RPMI7951 (cell line): ENCODE data around the gene SHISA7. TPM values are rescaled to one million over a fixed set of nuclear protein-coding genes. Genes with fewer than 3 reads are reported as not detected.
"Not testable (repeated sequence)": the region's sequence is repeated elsewhere in the genome, so short reads cannot be mapped to it uniquely, and the experiment has no call there.

ENCODE experiments used
- DNase-seq: peaks from one replicate; pipeline ENCODE4 v3.0.0-alpha.2; 2012; ENCODE audit warnings: low read depth
- total RNA-seq: library from RNA; depleted of rRNA; stranded (reverse); fragments of >200 nt; shearing (Covaris generic); gene quantifications from 2 replicates; pipeline ENCODE4 v1.2.3, GENCODE V29; 2014

Gene SHISA7
- total RNA-seq, 1 experiment from 2014 or later: 0.12 TPM

DNA sequence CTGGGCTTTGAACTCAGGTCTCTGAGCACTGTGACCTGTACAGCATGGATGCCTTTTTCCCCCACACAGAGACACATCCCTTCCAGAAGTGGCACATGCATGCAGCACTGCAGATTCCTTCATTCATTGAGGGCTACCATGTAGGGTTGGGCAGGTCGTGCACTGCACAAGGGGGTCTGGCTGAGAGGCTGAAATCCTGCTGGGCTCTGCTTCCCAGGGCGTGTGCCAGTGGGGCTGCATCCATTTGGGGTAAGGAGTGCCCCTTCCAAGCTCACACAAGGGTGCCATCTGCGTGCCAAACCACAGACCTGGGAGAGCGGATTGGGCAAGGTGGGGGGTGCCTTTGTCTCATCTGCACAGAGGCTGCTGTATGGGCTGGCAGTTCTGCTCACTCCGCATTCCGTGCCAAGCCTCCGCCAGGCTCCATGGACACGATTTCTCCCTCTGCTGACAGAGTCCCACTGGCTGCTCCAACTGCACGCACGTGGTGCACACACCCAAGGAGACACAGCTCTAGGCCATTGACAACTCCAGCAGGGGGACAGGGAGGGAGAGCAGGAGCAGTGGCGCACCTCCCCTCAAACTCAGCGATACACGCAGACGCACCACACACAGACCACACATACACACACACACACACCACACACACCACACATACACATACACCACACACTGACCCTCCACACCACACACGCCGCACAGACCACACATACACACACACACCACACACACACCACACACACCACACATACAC lies 4.5 kb upstream of the SHISA7 start:
- peak; percentile 87 for DNase-seq

DNA sequence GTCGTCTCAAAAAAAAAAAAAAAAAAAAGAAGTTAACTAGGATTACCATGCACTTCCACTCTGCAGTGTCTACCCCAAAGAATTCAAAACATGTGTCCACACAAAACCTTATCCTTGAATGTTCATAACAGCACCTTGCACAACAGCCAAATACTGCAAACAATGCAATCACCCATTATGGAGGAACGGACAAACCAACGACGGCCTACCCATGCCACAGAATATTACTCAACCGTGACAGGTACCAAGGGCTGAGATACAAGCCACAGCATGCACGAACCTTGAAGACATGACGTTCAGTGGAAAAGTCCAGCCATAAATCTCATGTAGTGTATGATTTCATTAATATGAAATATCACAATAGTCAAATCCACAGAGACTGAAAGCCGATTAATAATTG lies 3.0 kb upstream of the SHISA7 start:
- no peak for DNase-seq

DNA sequence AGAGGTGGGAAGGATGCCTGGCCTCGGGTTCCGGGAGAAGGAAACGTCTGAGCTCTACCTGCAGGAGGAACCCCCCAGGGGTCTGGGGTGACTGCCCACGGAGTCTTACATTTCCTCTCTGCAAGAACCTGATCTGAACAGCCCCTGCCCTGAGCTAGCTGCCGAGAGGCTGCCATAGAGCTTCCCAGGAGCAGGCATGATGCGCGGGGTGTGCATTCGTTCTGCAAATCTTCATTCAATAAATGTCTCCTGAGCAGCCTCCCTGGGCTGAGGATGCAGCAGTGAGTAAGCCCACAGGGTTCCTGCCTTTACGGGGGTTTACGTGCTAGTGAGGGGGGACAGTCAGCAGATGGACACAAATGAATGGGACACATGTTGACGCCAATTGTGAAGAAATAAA lies 1.5 kb upstream of the SHISA7 start:
- DNase-seq: no peak

- DNase-seq: no peak
Observed at GRCh38 chr19:55443824-55444480, 852 bp upstream of the SHISA7 start.

- no peak for DNase-seq
Observed at GRCh38 chr19:55442372-55442961, 633 bp downstream of the SHISA7 start.

DNA sequence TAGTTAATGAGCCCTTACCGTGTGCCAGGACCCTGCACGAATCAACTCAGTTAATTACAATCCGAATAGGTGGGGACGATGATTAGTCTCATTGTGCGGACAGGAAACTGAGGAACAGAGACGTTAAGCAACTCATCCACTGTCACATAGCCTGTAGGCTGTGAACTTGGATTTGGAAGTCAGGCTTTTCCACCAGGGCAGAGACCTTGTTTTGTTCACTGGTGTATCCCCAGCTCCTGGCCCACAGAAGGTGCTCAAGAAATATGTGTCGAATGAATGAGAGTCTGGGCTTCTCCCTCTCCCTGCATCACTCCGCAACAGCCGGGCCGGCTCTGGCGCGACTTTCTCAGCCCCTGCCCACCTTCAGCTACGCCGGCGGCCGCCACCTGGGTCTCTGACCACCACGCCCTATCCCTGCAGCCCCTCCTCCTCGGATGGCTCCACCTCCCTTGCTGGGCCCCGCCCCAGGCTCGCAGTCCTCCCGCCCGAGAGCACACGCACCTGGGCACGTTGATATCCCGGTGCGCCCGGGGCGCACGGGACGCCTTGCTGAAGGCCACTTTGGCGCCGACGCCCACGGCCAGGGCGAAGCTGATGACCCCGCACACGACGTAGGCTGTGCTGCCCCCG lies 1.3 kb downstream of the SHISA7 start:
- no peak for DNase-seq

GRCh38 chr19:55441319-55441691 lies 1.8 kb downstream of the SHISA7 start:
- no peak for DNase-seq

DNA sequence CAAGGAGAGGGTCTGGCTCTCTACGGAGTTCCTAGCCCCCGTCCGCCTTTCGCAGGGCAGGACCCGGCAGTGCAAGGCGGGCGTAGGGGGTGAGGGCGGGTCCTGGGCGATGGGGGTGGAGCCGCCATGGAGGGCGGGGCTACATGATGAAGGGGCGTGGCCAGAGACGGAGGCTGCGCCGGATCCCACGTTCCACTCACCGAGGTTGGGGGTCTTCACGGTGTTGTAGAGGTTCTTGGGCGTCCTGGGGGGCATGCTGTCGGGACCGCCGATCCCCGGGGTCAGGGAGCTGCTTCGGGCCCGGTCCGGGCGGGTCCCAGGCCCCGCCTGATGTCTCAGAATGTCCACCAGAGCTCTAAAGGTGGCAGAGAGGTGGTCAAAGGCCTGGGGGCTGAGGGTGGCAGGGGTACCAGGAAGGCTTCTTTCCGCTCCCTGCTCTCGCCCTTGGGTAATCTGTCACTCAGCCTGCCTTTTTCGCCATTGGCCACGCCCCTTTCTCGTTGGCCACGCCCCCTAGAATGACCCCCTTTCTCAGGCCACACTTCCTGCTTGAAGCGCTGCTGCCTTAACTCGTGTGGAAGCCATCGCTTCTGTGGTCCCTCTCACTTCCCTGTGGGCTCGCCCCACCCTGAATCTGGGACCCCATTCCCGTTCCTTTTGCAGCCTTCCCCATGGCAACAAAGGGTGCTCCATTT lies 2.5 kb downstream of the SHISA7 start:
- no peak for DNase-seq

GRCh38 chr19:55439052-55439451 lies 4.0 kb downstream of the SHISA7 start:
- no peak for DNase-seq

GRCh38 chr19:55437410-55437809 lies 5.7 kb downstream of the SHISA7 start:
- DNase-seq: peak; percentile 71

DNA sequence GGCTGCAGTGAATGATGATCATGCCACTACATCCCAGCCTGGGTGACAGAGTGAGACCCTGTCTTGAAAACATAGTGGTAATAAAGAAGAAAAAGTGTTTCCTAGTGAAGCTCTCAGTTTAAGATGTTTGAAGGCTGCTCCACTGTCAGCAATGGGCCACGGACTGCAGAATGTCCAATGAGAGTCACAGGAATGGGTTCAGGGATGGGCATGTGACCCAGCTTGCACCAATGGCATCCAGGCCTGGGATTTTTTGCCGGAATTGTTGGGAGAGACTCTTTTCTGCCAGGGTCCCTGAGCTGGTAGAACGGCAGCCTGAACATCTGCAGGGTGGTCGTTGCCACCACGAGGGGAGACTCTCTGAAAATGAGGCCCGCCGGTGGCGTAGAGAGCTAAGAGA lies 6.3 kb downstream of the SHISA7 start:
- no peak for DNase-seq

DNA sequence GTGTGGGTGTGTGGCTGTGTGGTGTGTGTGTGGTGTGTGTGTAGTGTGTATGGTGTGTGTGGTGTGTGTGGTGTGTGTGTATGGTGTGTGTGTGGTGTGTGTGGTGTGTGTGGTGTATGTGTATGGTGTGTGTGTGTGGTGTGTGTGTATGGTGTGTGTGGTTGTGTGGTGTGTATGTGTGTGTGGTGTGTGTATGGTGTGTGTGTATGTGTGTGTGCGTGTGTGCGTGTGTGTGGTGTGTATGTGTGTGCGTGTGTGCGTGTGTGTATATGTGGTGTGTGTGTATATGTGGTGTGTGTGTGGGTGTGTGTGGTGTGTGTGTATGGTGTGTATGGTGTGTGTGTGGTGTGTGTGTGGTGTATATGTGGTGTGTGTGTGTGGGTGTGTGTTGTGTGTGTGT lies 8.1 kb downstream of the SHISA7 start:
- DNase-seq: no peak

DNA sequence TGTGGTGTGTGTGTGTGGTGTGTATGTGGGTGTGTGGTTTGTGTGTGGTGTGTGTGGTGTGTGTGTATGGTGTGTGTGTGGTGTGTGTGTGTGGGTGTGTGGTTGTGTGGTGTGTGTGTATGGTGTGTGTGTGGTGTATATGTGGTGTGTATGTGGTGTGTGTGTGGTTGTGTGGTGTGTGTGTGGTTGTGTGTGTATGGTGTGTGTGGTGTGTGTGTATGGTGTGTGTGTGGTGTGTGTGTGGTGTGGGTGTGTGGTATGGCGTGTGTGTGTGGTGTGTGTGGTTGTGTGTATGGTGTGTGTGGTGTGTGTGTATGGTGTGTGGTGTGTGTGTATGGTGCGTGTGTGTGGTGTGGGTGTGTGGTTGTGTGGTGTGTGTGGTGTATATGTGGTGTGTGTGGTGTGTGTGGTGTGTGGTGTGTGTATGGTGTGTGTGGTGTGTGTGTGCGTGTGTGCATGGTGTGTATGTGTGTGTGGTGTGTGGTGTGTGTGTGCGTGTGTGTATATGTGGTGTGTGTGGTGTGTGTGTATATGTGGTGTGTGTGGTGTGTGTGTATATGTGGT lies 8.7 kb downstream of the SHISA7 start:
- DNase-seq: no peak

- no peak for DNase-seq
Observed at GRCh38 chr19:55433292-55433691, 9.8 kb downstream of the SHISA7 start.

GRCh38 chr19:55432241-55432959 lies 10.7 kb downstream of the SHISA7 start:
- no peak for DNase-seq

DNA sequence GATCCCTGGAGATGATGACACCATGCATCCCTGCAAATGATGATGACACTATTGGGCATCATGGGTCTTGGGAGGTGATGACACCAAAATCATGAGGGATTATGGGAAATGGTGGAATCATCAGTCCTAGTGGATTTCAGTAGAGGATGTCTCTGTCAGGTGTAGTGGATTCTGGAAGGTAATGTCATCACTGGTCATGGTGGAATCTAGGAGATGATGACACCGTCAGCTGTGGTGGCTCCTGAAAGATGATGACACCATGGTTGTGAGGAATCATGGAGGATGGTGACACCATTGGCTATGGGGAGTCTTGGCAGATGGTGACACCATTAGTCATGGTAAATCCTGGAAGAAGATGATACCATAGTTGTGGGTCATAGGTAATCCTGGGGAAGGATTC lies 11.9 kb downstream of the SHISA7 start:
- DNase-seq: no peak

- DNase-seq: no peak
Observed at GRCh38 chr19:55426042-55426441, 17.1 kb downstream of the SHISA7 start.

- no peak for DNase-seq
Observed at GRCh38 chr19:55424518-55424917, 18.6 kb downstream of the SHISA7 start.

DNA sequence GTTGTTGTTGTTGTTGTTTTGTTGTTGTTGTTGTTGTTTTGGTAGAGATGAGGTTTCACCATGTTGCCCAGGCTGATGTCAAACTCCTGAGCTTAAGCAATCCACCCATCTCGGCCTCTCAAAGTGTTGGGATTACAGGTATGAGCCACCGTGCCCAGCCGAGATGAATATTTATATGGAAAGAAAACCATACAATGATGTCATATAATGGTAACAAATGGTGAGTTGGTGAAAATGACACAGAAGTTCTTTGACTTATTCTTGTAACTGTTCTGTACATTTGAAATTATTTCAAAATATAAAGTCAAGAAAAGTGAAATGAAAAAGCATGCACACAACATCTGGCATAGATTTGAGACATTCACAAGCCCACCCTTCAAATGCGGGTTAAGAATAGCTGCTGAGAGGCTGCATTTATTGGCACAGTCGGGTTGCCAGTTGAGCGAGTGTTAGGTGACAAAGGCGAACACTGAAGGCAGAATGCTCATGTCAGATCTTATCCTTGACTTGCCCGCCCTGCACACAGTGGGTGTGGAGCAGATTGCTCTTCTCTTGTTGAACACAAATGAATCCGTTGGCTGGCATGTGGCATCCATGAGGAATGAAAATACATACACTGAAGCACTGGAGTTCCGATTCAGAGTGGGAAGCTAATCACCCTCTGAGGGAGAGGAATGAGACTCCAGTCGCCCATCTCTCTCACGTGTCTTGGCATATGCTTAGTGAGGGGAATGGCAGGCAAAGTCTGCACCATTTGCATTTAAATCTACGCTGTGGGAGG lies 19.7 kb downstream of the SHISA7 start:
- DNase-seq: no peak

GRCh38 chr19:55421281-55421680 lies 21.8 kb downstream of the SHISA7 start:
- DNase-seq: not testable (repeated sequence)
